ENCODE data around the gene PLXND1. TPM values are rescaled to one million over a fixed set of nuclear protein-coding genes. Genes with fewer than 3 reads are reported as not detected.
"Not testable (repeated sequence)": the region's sequence is repeated elsewhere in the genome, so short reads cannot be mapped to it uniquely, and the experiment has no call there.

The PLXND1 gene
- total RNA-seq, 4 donors from 2014 or later: 13.1 to 305 (median 48.2) TPM

- no peak for DNase-seq
- H3K4me1 ChIP-seq: no peaks in the 10 kb centered on the region
- TF ChIP-seq, protein P1, sequence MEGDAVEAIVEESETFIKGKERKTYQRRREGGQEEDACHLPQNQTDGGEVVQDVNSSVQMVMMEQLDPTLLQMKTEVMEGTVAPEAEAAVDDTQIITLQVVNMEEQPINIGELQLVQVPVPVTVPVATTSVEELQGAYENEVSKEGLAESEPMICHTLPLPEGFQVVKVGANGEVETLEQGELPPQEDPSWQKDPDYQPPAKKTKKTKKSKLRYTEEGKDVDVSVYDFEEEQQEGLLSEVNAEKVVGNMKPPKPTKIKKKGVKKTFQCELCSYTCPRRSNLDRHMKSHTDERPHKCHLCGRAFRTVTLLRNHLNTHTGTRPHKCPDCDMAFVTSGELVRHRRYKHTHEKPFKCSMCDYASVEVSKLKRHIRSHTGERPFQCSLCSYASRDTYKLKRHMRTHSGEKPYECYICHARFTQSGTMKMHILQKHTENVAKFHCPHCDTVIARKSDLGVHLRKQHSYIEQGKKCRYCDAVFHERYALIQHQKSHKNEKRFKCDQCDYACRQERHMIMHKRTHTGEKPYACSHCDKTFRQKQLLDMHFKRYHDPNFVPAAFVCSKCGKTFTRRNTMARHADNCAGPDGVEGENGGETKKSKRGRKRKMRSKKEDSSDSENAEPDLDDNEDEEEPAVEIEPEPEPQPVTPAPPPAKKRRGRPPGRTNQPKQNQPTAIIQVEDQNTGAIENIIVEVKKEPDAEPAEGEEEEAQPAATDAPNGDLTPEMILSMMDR (IDR thresholded peaks at IDR 0.05): no peak
- no peak for TF ChIP-seq POLR2A (IDR thresholded peaks at IDR 0.05)
Observed at GRCh38 chr3:129519896-129520715, 86.4 kb downstream of the PLXND1 start.

DNA sequence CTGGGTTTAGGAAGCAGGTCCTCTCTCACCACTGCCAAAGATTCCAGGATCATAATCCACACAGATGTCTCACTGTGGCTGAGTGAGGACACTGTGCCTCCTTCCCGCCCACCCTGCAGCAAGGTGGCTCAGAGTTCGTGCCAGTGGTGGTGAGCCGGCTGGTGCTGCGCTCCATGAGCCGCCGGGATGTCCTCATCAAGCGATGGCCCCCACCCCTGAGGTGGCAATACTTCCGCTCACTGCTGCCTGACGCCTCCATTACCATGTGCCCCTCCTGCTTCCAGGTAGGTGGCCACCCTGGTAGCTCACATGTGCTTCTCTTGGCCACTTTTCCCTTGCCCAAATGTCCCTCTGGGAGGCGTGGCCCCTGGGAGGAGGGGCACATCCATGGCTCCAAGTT, 87.0 kb downstream of the PLXND1 start:
- no peaks in the 10 kb centered on the region for H3K27me3 ChIP-seq
- H3K9me3 ChIP-seq: no peaks in the 10 kb centered on the region
- no peaks in the 10 kb centered on the region for H3K36me3 ChIP-seq
- TF ChIP-seq POLR2A (IDR thresholded peaks at IDR 0.05): no peak
- TF ChIP-seq, protein P1 (IDR thresholded peaks at IDR 0.05): no peak
- no peak for DNase-seq
- no peak overlapping the region for H3K4me3 ChIP-seq
- H3K4me1 ChIP-seq: no peaks in the 10 kb centered on the region
- H3K27ac ChIP-seq: no peak overlapping the region

More at GRCh38 chr3:129519896-129520715, 86.4 kb downstream of the PLXND1 start:
- Histone ChIP-seq H3K9me3 (no peaks in the 10 kb centered on the region), H3K36me3 (no peaks in the 10 kb centered on the region), H3K27me3 (no peaks in the 10 kb centered on the region), H3K27ac (no peak overlapping the region), H3K4me3 (no peak overlapping the region)

DNA sequence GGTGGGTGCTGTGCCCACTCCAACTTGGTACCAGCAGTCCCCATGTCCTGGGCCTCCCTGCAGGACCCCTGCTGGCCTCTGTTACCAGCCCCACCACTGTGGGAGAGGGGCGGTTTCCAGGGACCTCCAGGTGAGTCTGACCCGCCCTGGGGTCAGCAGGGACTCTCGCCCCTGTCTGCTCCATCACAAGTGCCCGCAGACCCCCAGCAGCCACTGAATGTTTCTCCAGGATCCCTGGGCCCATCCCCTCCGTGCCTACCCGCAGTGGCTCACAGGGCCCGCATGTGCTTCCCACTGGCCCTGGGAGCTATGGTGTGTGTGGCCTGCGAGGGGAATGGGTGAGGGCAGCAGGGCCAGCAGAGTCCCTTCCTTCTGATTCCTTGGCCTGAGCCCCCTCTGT, 87.9 kb downstream of the PLXND1 start:
- TF ChIP-seq POLR2A (IDR thresholded peaks at IDR 0.05): no peak
- TF ChIP-seq, protein P1 (IDR thresholded peaks at IDR 0.05): no peak
- DNase-seq: no peak
- H3K36me3 ChIP-seq: no peaks in the 10 kb centered on the region

GRCh38 chr3:129518038-129518561, 88.4 kb downstream of the PLXND1 start:
- Histone ChIP-seq H3K36me3 (no peaks in the 10 kb centered on the region), H3K4me3 (no peak overlapping the region), H3K4me1 (no peaks in the 10 kb centered on the region), H3K27me3 (no peaks in the 10 kb centered on the region), H3K9me3 (no peaks in the 10 kb centered on the region), H3K27ac (no peak overlapping the region)
- no peak for TF ChIP-seq POLR2A (IDR thresholded peaks at IDR 0.05)
- TF ChIP-seq, protein P1 (IDR thresholded peaks at IDR 0.05): no peak
- DNase-seq: no peak

More for the DNA sequence above, 87.9 kb downstream of the PLXND1 start:
- H3K27me3 ChIP-seq: no peaks in the 10 kb centered on the region
- H3K4me1 ChIP-seq: no peaks in the 10 kb centered on the region
- no peaks in the 10 kb centered on the region for H3K9me3 ChIP-seq
- no peak overlapping the region for H3K27ac ChIP-seq
- no peak overlapping the region for H3K4me3 ChIP-seq

DNA sequence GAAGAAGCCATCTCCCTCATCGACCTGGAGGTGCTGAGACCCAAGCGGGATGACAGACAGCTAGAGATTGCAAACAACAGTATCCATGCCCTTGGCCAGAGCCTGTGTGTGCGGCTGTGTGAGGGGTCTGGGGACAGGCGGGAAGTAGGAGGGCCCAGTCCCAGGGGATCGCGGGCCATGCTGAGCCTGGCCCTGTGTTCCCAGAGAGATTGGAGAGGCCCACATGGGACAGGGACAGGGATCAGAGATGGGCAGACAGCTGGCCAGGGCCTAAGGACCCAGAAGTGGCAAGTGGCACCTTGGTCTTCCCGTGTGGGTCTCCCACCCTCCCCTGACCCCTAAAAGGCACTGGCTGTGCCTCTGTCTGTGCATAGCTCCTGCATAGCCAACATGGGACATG, 89.0 kb downstream of the PLXND1 start:
- Histone ChIP-seq H3K9me3 (no peaks in the 10 kb centered on the region), H3K27ac (no peak overlapping the region), H3K27me3 (no peaks in the 10 kb centered on the region), H3K4me1 (no peaks in the 10 kb centered on the region), H3K36me3 (no peaks in the 10 kb centered on the region), H3K4me3 (no peak overlapping the region)
- TF ChIP-seq POLR2A (IDR thresholded peaks at IDR 0.05): no peak
- TF ChIP-seq, protein P1 (IDR thresholded peaks at IDR 0.05): no peak
- no peak for DNase-seq

- DNase-seq: not testable (repeated sequence)
Observed at GRCh38 chr3:129515821-129516432, 90.5 kb downstream of the PLXND1 start.

DNA sequence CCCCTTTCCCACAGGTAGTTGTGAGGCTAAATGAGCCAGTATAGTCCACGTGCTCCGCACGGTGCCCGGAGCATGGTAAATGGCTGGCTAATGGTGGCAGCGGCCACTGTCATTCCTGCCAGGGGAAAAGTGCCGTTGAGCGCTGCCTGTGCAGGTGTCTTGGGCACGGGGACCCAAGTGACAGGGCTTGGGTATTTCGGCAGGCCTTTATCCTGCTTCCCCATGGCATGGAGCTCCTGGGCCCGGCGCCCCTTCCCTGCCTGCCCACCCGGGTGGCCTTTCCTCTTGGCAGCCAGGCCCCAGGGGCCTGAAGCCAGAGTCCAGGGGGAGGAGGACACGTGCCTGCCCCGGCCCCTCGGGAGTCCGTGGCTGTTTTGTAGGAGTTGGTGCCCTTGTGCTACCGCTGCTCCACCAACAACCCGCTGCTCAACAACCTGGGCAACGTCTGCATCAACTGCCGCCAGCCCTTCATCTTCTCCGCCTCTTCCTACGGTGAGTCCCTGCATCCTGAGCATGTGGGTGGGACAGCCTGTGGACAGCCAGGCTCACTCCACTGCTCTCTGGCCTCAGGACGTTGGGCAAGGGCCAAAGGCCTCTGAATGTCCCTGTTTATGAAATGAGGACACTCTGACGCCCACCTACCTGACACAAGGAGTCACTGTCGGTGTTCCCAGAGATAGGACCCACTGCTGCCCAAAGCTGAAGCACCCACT, 91.2 kb downstream of the PLXND1 start:
- not testable (repeated sequence) for DNase-seq, H3K9me3 ChIP-seq, H3K36me3 ChIP-seq

More at GRCh38 chr3:129515821-129516432, 90.5 kb downstream of the PLXND1 start:
- H3K4me3 ChIP-seq, H3K9me3 ChIP-seq, H3K27me3 ChIP-seq, H3K4me1 ChIP-seq, H3K27ac ChIP-seq, H3K36me3 ChIP-seq: not testable (repeated sequence)

More for the DNA sequence above, 91.2 kb downstream of the PLXND1 start:
- not testable (repeated sequence) for H3K4me3 ChIP-seq, H3K4me1 ChIP-seq, H3K27me3 ChIP-seq, H3K27ac ChIP-seq
